HepG2 (cell line): ENCODE results near the gene ENDOD1. TPM values are rescaled to one million over a fixed set of nuclear protein-coding genes. Genes with fewer than 3 reads are reported as not detected.
A peak's percentile ranks its signal among the peaks of the same experiment; 100 is the strongest.

Experiments
- FLYWCH1 ChIP-seq: sonication (generic); formaldehyde crosslinking; IDR thresholded peaks from 2 replicates; pipeline ENCODE4 v1.8.1; 2023; ENCODE audit warnings: mild to moderate bottlenecking, missing genetic modification reagents
- FOXP1 ChIP-seq, 2 experiments: fragments of 450-650 bp in 1 of 2; IDR thresholded peaks; 2 replicates each; pipeline ENCODE4 v1.6.1; 2017 to 2018; ENCODE audit warnings: antibody characterized with exemption in 1 of 2
- HDAC1 ChIP-seq: sonication (generic); formaldehyde crosslinking; IDR thresholded peaks from 2 replicates; pipeline ENCODE4 v1.5.1; 2020; ENCODE audit warnings: mild to moderate bottlenecking, missing genetic modification reagents
- HNRNPLL ChIP-seq: fragments of 200-400 bp; formaldehyde crosslinking; IDR thresholded peaks from 2 replicates; pipeline ENCODE4 v1.6.1; 2017; ENCODE audit warnings: mild to moderate bottlenecking, low read depth, low read length; ENCODE audit not compliant: poor library complexity, severe bottlenecking
- ISL2 ChIP-seq: sonication (generic); formaldehyde crosslinking; IDR thresholded peaks from 2 replicates; pipeline ENCODE4 v1.5.0; 2020; ENCODE audit warnings: missing genetic modification reagents
- KDM1A ChIP-seq: IDR thresholded peaks from 2 replicates; pipeline ENCODE4 v1.6.1; 2016; ENCODE audit warnings: missing compliant biosample characterization
- NFRKB ChIP-seq: fragments of 450-650 bp; IDR thresholded peaks from 2 replicates; pipeline ENCODE4 v1.6.1; 2017
- RXRB ChIP-seq: IDR thresholded peaks from 2 replicates; pipeline ENCODE4 v1.6.1; 2016; ENCODE audit warnings: borderline replicate concordance, missing genetic modification reagents, missing compliant biosample characterization
- SOX6 ChIP-seq, 2 experiments: fragments of 450-650 bp in 1 of 2; sonication (generic) in 1 of 2; formaldehyde crosslinking in 1 of 2; IDR thresholded peaks; 2 replicates each; pipeline versions ENCODE4 v1.4.0 to v1.6.1; 2017 to 2020; ENCODE audit warnings: antibody characterized with exemption in 1 of 2, mild to moderate bottlenecking in 1 of 2, missing genetic modification reagents in 1 of 2
- ZFX ChIP-seq: sonication (generic); formaldehyde crosslinking; IDR thresholded peaks from 2 replicates; pipeline ENCODE4 v1.4.0; 2020; ENCODE audit warnings: mild to moderate bottlenecking, low read depth, missing genetic modification reagents, moderate library complexity
- ZNF235 ChIP-seq: sonication (generic); formaldehyde crosslinking; IDR thresholded peaks from 2 replicates; pipeline ENCODE4 v1.8.1; 2023; ENCODE audit warnings: mild to moderate bottlenecking, missing genetic modification reagents, borderline replicate concordance
- ZNF296 ChIP-seq: sonication (generic); formaldehyde crosslinking; conservative IDR thresholded peaks from 2 replicates; pipeline ENCODE4 v1.5.0; 2020; ENCODE audit warnings: mild to moderate bottlenecking, missing genetic modification reagents
- ZNF30 ChIP-seq: sonication (generic); formaldehyde crosslinking; IDR thresholded peaks from 2 replicates; pipeline ENCODE4 v1.5.0; 2020; ENCODE audit warnings: mild to moderate bottlenecking, missing genetic modification reagents
- ZNF407 ChIP-seq: sonication (generic); formaldehyde crosslinking; IDR thresholded peaks from one replicate; pipeline ENCODE4 v1.5.1; 2020; ENCODE audit warnings: mild to moderate bottlenecking, missing genetic modification reagents; ENCODE audit errors: not compliant biosample characterization
- ZNF788 ChIP-seq: sonication (generic); formaldehyde crosslinking; IDR thresholded peaks from 2 replicates; pipeline ENCODE4 v1.5.0; 2020; ENCODE audit warnings: mild to moderate bottlenecking, missing genetic modification reagents, borderline replicate concordance
- polyA plus RNA-seq, 8 experiments: library from polyadenylated mRNA; depleted of rRNA in 3 of 8; stranded (reverse) in 7 of 8; unstranded in 1 of 8; fragments of >200 nt; fragmentation: Illumina TruSeq in 4 of 8; extraction: Trizol in 4 of 8; gene quantifications; 2 replicates each; pipeline versions ENCODE4 v1.2.1 to v1.2.3, GENCODE V29; 2011 to 2016; ENCODE audit warnings: low read depth in 4 of 8, missing spikeins in 1 of 8, mixed read lengths in 1 of 8; ENCODE audit not compliant: insufficient read depth in 1 of 8
- total RNA-seq, 5 experiments: library from RNA; depleted of rRNA; stranded (reverse); fragments of >200 nt; fragmentation: Illumina TruSeq; extraction: Trizol; gene quantifications; 2 replicates each; pipeline ENCODE4 v1.2.3, GENCODE V29; 2016; ENCODE audit warnings: low read depth in 1 of 5
- TF ChIP-seq, protein P1 (sequence below): sonication (generic); formaldehyde crosslinking; IDR thresholded peaks from 2 replicates; pipeline ENCODE4 v1.4.0; 2020; ENCODE audit warnings: missing genetic modification reagents
- TF ChIP-seq, protein P2 (sequence below): sonication (generic); formaldehyde crosslinking; IDR thresholded peaks from 2 replicates; pipeline ENCODE4 v1.4.0; 2020; ENCODE audit warnings: missing genetic modification reagents

Gene ENDOD1
- total and polyA plus RNA-seq, 2 of the 13 experiments (the other 11 are each of a cell fraction or from before 2014, with no cell fraction given): 2.0 to 6.8 TPM

- no peak for TF ChIP-seq ZNF407
- TF ChIP-seq FOXP1 (IDR thresholded peaks at IDR 0.05): no peak
- TF ChIP-seq FOXP1 (CRISPR knock-in tag; IDR thresholded peaks at IDR 0.05): peak; percentile 27; the same call in 1 of the 2 replicates
- TF ChIP-seq ZNF235 (CRISPR knock-in tag): no peak
- peak; percentile 18; the same call in 1 of the 2 replicates for TF ChIP-seq ZNF788 (CRISPR knock-in tag)
- TF ChIP-seq ZNF30 (CRISPR knock-in tag): no peak
- TF ChIP-seq RXRB: peak; percentile 52; the same call in 1 of the 2 replicates
- TF ChIP-seq, protein P1, sequence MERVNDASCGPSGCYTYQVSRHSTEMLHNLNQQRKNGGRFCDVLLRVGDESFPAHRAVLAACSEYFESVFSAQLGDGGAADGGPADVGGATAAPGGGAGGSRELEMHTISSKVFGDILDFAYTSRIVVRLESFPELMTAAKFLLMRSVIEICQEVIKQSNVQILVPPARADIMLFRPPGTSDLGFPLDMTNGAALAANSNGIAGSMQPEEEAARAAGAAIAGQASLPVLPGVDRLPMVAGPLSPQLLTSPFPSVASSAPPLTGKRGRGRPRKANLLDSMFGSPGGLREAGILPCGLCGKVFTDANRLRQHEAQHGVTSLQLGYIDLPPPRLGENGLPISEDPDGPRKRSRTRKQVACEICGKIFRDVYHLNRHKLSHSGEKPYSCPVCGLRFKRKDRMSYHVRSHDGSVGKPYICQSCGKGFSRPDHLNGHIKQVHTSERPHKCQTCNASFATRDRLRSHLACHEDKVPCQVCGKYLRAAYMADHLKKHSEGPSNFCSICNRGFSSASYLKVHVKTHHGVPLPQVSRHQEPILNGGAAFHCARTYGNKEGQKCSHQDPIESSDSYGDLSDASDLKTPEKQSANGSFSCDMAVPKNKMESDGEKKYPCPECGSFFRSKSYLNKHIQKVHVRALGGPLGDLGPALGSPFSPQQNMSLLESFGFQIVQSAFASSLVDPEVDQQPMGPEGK (CRISPR knock-in tag): peak; percentile 95
- TF ChIP-seq, protein P2, sequence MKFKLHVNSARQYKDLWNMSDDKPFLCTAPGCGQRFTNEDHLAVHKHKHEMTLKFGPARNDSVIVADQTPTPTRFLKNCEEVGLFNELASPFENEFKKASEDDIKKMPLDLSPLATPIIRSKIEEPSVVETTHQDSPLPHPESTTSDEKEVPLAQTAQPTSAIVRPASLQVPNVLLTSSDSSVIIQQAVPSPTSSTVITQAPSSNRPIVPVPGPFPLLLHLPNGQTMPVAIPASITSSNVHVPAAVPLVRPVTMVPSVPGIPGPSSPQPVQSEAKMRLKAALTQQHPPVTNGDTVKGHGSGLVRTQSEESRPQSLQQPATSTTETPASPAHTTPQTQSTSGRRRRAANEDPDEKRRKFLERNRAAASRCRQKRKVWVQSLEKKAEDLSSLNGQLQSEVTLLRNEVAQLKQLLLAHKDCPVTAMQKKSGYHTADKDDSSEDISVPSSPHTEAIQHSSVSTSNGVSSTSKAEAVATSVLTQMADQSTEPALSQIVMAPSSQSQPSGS (CRISPR knock-in tag): no peak
- TF ChIP-seq ISL2 (CRISPR knock-in tag): 0 out of 2 replicates have a peak, but pooled peaks have one; percentile 23
- no peak for TF ChIP-seq KDM1A (CRISPR knock-in tag)
- no peak for TF ChIP-seq SOX6 (IDR thresholded peaks at IDR 0.05)
- TF ChIP-seq SOX6 (CRISPR knock-in tag; IDR thresholded peaks at IDR 0.05): peak; percentile 96
- no peak for TF ChIP-seq FLYWCH1 (CRISPR knock-in tag)
- TF ChIP-seq NFRKB: no peak
- TF ChIP-seq ZFX: peak; percentile 47; the same call in 1 of the 2 replicates
- no peak for TF ChIP-seq ZNF296 (CRISPR knock-in tag)
- TF ChIP-seq HDAC1 (CRISPR knock-in tag): no peak; the same call in 1 of the 2 replicates
- TF ChIP-seq HNRNPLL: peak; percentile 35
These were observed 60.2 kb downstream of the ENDOD1 start (continued) for GRCh38 chr11:95149651-95150364.
